Measurements from ENCODE around the gene EXOC1L.

Gene EXOC1L

GRCh38 chr4:55819634-55820033, at the start of gene EXOC1L:
Gene EXOC1L, plus strand, starts transcription at chr4:55819790. Its CDS starts 237 bp downstream, at chr4:55820027.
- DNase-seq (ENCODE audit: low read depth) = no peak

- DNase-seq (ENCODE audit: low read depth) = no peak
Observed at GRCh38 chr4:55770662-55771061, 48.9 kb upstream of the EXOC1L start.

GRCh38 chr4:55781341-55781740, 38.2 kb upstream of the EXOC1L start:
- no peak for DNase-seq (ENCODE audit: low read depth)

- no peak for DNase-seq (ENCODE audit: low read depth)
Observed at GRCh38 chr4:55781812-55782211, 37.8 kb upstream of the EXOC1L start.

GRCh38 chr4:55783584-55783983, 36.0 kb upstream of the EXOC1L start:
- DNase-seq (ENCODE audit: low read depth) = no peak

GRCh38 chr4:55784747-55785146, 34.8 kb upstream of the EXOC1L start:
- DNase-seq (ENCODE audit: low read depth) = no peak

GRCh38 chr4:55791666-55792065, 27.9 kb upstream of the EXOC1L start:
- no peak for DNase-seq (ENCODE audit: low read depth)

GRCh38 chr4:55793479-55793878, 26.1 kb upstream of the EXOC1L start:
- DNase-seq (ENCODE audit: low read depth) = no peak

- no peak for DNase-seq (ENCODE audit: low read depth)
Observed at GRCh38 chr4:55794053-55794452, 25.5 kb upstream of the EXOC1L start.

GRCh38 chr4:55795341-55795740, 24.2 kb upstream of the EXOC1L start:
- no peak for DNase-seq (ENCODE audit: low read depth)

GRCh38 chr4:55801498-55801897, 18.1 kb upstream of the EXOC1L start:
- DNase-seq (ENCODE audit: low read depth) = no peak

GRCh38 chr4:55807556-55807955, 12.0 kb upstream of the EXOC1L start:
- no peak for DNase-seq (ENCODE audit: low read depth)

GRCh38 chr4:55808186-55808585, 11.4 kb upstream of the EXOC1L start:
- no peak for DNase-seq (ENCODE audit: low read depth)

GRCh38 chr4:55808632-55809031, 11.0 kb upstream of the EXOC1L start:
- no peak for DNase-seq (ENCODE audit: low read depth)

GRCh38 chr4:55817691-55818090, 1.9 kb upstream of the EXOC1L start:
- no peak for DNase-seq (ENCODE audit: low read depth)

GRCh38 chr4:55820279-55820678, 689 bp downstream of the EXOC1L start:
- DNase-seq (ENCODE audit: low read depth) = no peak

GRCh38 chr4:55822329-55822728, 2.7 kb downstream of the EXOC1L start:
- DNase-seq (ENCODE audit: low read depth) = no peak

- no peak for DNase-seq (ENCODE audit: low read depth)
Observed at GRCh38 chr4:55824865-55825264, 5.3 kb downstream of the EXOC1L start.

- DNase-seq (ENCODE audit: low read depth) = no peak
Observed at GRCh38 chr4:55826986-55827385, 7.4 kb downstream of the EXOC1L start.

- DNase-seq (ENCODE audit: low read depth) = no peak
Observed at GRCh38 chr4:55827582-55827981, 8.0 kb downstream of the EXOC1L start.

GRCh38 chr4:55830048-55830447, 10.5 kb downstream of the EXOC1L start:
- no peak for DNase-seq (ENCODE audit: low read depth)

- no peak for DNase-seq (ENCODE audit: low read depth)
Observed at GRCh38 chr4:55830716-55831115, 11.1 kb downstream of the EXOC1L start.

- DNase-seq (ENCODE audit: low read depth) = no peak
Observed at GRCh38 chr4:55834086-55834795, 14.7 kb downstream of the EXOC1L start.

- DNase-seq (ENCODE audit: low read depth) = no peak
Observed at GRCh38 chr4:55837903-55838302, 18.3 kb downstream of the EXOC1L start.
